AML-193 (cell line): Measurements from ENCODE around the gene RTN3.
"Not testable (repeated sequence)": the region's sequence is repeated elsewhere in the genome, so short reads cannot be mapped to it uniquely, and the experiment has no call there.

Source experiments
- DNase-seq, 2 experiments: peaks; one replicate each; lab custom pipeline; 2025; lab: John Stamatoyannopoulos, UW

Gene RTN3

GRCh38 chr11:63681321-63682065, at the start of gene RTN3:
TSS of gene RTN3 (plus strand) at chr11:63681500. CDS start at chr11:63681637, 137 bp downstream.
- peak; percentile 94 for DNase-seq

DNA sequence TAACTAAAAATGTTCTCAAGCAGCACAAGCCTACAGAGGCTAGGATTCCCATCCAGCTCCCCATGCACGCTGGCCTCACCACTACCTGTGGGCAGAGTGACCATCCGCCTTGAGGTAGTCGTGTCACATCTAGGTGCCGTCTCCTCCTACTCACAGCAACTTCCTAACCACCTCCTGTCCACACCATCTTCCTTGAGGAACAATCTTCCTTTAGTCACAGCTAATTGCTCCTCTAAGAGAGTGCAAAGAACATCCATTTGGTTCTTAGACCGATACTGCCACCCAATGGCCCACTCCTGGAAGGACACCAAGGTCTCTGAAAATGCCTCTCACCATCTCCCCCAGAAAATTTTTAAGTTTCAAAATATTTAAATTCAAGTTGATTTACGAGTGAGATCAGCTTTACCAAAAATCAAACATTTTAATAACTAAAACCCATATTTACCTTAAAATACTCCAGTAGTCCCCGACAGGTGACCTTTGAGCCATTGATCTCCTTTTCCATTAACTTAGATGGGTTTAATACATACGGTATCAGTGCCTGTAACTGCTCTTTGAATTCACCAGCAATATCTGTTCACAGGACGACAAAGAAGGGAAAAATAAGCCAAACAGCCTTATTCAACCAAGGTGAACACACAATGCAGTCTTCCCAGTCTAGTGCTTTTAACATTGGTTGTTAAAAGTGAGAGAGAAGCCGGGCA, 45.4 kb upstream of the RTN3 start:
- peak; percentile 36 to 46 for DNase-seq

DNA sequence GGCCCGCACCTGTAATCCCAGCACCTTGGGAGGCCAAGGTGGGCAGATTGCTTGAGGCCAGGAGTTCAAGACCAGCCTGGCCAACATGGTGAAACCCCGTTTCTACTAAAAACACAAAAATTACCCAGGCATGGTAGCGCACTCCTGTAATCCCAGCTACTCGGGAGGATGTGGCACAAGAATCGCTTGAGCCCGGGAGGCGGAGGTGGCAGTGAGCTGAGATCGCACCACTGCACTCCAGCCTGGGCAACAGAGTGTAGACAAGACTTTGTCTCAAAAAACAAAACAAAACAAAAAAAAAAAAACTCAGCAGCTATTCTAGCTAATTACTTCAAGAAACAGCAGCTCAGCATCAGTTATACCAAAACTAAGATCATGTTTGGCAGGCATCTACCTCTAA, 42.9 kb upstream of the RTN3 start:
- DNase-seq, result not testable (repeated sequence)

- peak; percentile 34 to 44 for DNase-seq
Observed at GRCh38 chr11:63639199-63639832, 42.0 kb upstream of the RTN3 start.

- DNase-seq, result no peak
Observed at GRCh38 chr11:63641727-63642126, 39.6 kb upstream of the RTN3 start.

DNA sequence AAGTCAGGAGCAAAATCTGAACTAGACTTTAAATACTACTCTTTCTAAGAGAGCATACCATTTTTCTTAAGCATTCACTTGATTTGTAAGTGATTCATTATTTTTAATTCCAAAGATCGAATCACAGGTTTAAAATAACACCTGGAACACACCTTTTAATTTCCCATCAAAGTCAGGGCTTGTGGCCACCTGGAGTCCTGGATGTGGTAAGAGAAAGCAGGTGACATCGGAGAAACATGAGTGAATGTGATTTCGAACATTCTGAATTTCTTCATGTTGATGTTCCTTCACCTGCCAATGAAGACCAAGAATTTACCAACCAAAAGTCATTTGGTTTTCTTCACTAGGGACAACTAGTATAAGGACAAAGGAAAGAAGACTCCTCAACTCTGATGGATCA, 38.1 kb upstream of the RTN3 start:
- DNase-seq, result no peak

GRCh38 chr11:63652671-63653070, 28.6 kb upstream of the RTN3 start:
- DNase-seq, result no peak

GRCh38 chr11:63660972-63661371, 20.3 kb upstream of the RTN3 start:
- no peak for DNase-seq

DNA sequence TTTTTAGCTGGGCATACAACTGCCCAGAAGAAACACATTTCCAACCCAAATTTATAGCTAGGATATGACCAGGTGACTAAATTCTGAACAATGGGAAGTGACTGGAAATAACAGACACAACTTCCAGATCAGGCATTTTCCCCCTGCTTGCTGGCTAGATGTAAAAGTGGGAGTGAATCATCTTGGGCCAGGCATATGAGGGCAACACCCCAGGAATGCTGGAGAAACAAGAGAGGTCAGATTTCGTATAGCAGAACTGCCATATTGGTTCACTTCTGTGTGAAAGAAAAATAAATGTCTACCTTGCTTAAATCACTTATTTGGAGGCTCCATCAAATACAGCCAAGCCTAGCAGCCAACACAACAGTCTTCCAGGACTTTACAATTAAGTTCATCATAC, 17.5 kb upstream of the RTN3 start:
- DNase-seq, result no peak

DNA sequence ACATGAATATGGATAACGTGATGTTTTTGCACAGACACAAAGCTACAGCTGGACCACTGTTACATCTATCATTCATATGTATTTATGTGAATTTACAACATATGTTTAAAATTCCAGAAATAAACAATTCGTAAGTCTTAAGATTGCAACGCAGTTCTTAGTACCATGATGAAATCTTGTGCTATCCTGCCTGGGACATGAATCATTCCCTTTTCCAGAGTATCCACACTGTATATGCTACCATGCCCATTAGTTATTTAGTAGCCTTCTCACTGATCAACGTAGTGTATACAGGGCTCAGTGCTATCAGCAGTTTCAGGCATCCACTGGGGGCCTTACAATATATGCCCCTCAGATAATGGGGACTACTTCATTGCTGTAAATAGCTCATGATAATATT, 14.4 kb upstream of the RTN3 start:
- no peak for DNase-seq

GRCh38 chr11:63667995-63668795, 13.1 kb upstream of the RTN3 start:
- DNase-seq, result no peak

DNA sequence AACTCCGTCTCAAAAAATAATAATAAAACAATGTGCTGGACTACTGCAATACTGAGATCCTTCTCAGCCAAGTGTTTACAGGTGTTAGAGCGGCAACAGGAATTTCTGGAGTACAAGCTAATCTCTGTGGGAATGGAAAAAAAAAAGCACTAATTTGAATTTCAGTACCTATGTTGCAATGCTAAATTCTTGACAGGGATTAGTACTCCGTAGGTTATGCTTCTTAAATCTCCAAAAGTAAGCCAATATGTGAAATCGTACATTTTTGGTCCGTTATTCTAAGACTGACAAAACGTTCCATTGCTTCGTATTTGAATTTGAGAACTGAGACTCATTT, 11.2 kb upstream of the RTN3 start:
- no peak for DNase-seq

- peak; percentile 36 to 49 for DNase-seq
Observed at GRCh38 chr11:63670433-63671321, 10.6 kb upstream of the RTN3 start.

- peak; percentile 95 to 96 for DNase-seq
Observed at GRCh38 chr11:63671322-63672155, 9.8 kb upstream of the RTN3 start, which contains the start of gene ATL3. TSS of gene ATL3 (minus strand) at chr11:63671376. CDS start at chr11:63671335, 41 bp downstream.

DNA sequence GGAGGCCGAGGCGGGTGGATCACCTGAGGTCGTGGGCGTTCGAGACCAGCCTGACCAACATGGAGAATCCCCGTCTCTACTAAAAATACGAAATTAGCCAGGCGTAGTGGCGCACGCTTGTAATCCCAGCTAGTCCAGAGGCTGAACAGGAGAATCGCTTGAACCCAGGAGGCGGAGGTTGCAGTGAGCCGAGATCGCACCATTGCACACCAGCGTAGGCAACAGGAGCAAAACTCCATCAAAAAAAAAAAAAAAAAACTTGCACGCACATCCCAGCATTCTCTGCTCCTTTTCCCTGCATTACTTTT, 9.2 kb upstream of the RTN3 start:
- no peak for DNase-seq

DNA sequence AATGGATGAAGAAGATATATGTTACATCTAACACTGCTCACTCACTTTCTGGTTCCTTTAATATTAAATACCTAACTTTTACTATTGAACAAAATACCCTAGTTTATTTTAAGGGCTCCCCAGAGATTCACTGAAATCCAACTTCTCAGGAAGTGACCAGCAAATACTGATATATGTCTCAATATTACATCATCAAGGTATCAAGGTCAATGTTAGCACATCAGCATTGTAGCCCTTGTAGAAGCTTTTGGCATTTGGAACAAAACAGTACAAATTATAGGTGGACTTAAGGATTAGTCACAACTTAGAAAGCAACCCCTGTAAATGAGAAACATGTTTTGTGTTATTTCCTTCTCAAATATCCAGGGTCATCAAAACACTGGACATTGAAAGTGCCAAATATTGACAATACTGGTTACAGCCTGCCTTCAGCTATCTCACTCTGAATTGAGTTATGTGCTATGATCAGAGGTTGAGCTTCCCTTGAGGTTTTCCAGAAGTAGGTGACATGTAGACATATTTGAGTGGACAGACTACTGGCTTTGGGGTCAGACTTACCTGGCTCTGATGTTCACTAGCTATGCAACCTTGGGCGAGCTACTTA, 8.3 kb upstream of the RTN3 start:
- DNase-seq, result no peak

GRCh38 chr11:63673579-63673978, 7.7 kb upstream of the RTN3 start:
- no peak for DNase-seq

GRCh38 chr11:63680834-63681320, 423 bp upstream of the RTN3 start:
- no peak for DNase-seq

GRCh38 chr11:63682066-63683021, 1.0 kb downstream of the RTN3 start:
- no peak for DNase-seq
